GM23338 (cell line): ENCODE measurements around the gene DTNB. TPM values are rescaled to one million over a fixed set of nuclear protein-coding genes. Genes with fewer than 3 reads are reported as not detected.

Experiments used
- ATAC-seq: fragments of 200-7000 bp; cut with Tn5 transposase; 3 replicates; pipeline ENCODE4 v1.9.1; 2020
- DNase-seq: peaks from one replicate; pipeline ENCODE4 v3.0.0-alpha.2; 2015; ENCODE audit warnings: low spot score
- H2AFZ ChIP-seq: fragments of 200-600 bp; sonication (generic); 2 replicates; pipeline ENCODE4 v1.8.0; 2016; ENCODE audit warnings: antibody characterized with exemption, mild to moderate bottlenecking, moderate library complexity
- H3F3A ChIP-seq: fragments of 200-600 bp; sonication (generic); replicated peaks from 2 replicates; pipeline ENCODE4 v1.8.0; 2017; ENCODE audit warnings: antibody characterized with exemption, mixed run types, low read depth
- H3K27ac ChIP-seq: fragments of 200-600 bp; sonication (generic); 2 replicates; pipeline ENCODE4 v1.6.1; 2016; ENCODE audit warnings: low read depth
- H3K27me3 ChIP-seq: fragments of 200-600 bp; sonication (generic); 2 replicates; pipeline ENCODE4 v1.8.0; 2016; ENCODE audit warnings: mild to moderate bottlenecking, mixed run types, moderate library complexity; ENCODE audit not compliant: insufficient read depth
- H3K36me3 ChIP-seq: fragments of 200-600 bp; sonication (generic); 2 replicates; pipeline ENCODE4 v1.8.0; 2016; ENCODE audit warnings: mild to moderate bottlenecking; ENCODE audit not compliant: insufficient read depth
- H3K4me1 ChIP-seq: fragments of 200-600 bp; sonication (generic); 2 replicates; pipeline ENCODE4 v1.8.0; 2016; ENCODE audit warnings: mild to moderate bottlenecking, moderate library complexity; ENCODE audit not compliant: insufficient read depth
- H3K4me2 ChIP-seq: fragments of 200-600 bp; sonication (generic); 2 replicates; pipeline ENCODE4 v1.7.1; 2017; ENCODE audit warnings: mixed run types
- H3K4me3 ChIP-seq: fragments of 200-600 bp; sonication (generic); 2 replicates; pipeline ENCODE4 v1.6.1; 2016; ENCODE audit warnings: mixed run types
- H3K79me2 ChIP-seq: fragments of 200-600 bp; sonication (generic); replicated peaks from 2 replicates; pipeline ENCODE4 v1.8.0; 2017; ENCODE audit warnings: mild to moderate bottlenecking; ENCODE audit not compliant: insufficient read depth
- H3K9me2 ChIP-seq: fragments of 200-600 bp; sonication (generic); 2 replicates; pipeline ENCODE4 v1.8.0; 2017; ENCODE audit not compliant: insufficient read depth
- H4K20me1 ChIP-seq: fragments of 200-600 bp; sonication (generic); replicated peaks from 2 replicates; pipeline ENCODE4 v1.8.0; 2017; ENCODE audit warnings: mild to moderate bottlenecking; ENCODE audit not compliant: insufficient read depth
- H3K27ac Mint-ChIP-seq: 2 replicates; pipeline ENCODE4 v1.8.0; 2020; ENCODE audit warnings: inconsistent platforms, mild to moderate bottlenecking, moderate library complexity, mixed read lengths
- H3K27me3 Mint-ChIP-seq: 3 replicates; pipeline ENCODE4 v1.8.0; 2022; ENCODE audit warnings: low read depth, mild to moderate bottlenecking, moderate library complexity, mixed read lengths, inconsistent platforms; ENCODE audit not compliant: insufficient read depth, poor library complexity
- H3K36me3 Mint-ChIP-seq: 3 replicates; pipeline ENCODE4 v1.8.0; 2021; ENCODE audit warnings: low read depth, mild to moderate bottlenecking, inconsistent platforms, moderate library complexity, mixed read lengths
- H3K4me1 Mint-ChIP-seq: 3 replicates; pipeline ENCODE4 v1.8.0; 2020; ENCODE audit warnings: mild to moderate bottlenecking, inconsistent platforms, mixed read lengths
- H3K4me3 Mint-ChIP-seq: 3 replicates; pipeline ENCODE4 v1.8.0; 2021; ENCODE audit warnings: moderate library complexity, mild to moderate bottlenecking, inconsistent platforms, mixed read lengths
- H3K9me3 Mint-ChIP-seq: 3 replicates; pipeline ENCODE4 v1.8.0; 2020; ENCODE audit warnings: moderate library complexity, mild to moderate bottlenecking, inconsistent platforms, mixed read lengths
- CTCF ChIP-seq, 2 experiments: fragments of 200-600 bp in 1 of 2; sonication (generic) in 1 of 2; conservative IDR thresholded peaks; 2 replicates each; pipeline versions ENCODE4 v1.5.1 to v1.6.1; 2016 to 2017; ENCODE audit warnings: antibody characterized with exemption in 2 of 2, low read depth in 2 of 2, mild to moderate bottlenecking in 2 of 2, moderate library complexity in 1 of 2
- ETS1 ChIP-seq: IDR thresholded peaks from 2 replicates; pipeline ENCODE4 v1.6.1; 2016; ENCODE audit warnings: antibody characterized with exemption
- EZH2 ChIP-seq: fragments of 200-600 bp; sonication (generic); IDR thresholded peaks from one replicate; pipeline ENCODE4 v1.8.0; 2017; ENCODE audit warnings: antibody characterized with exemption, mild to moderate bottlenecking, low read depth; ENCODE audit not compliant: unreplicated experiment
- JUNB ChIP-seq: IDR thresholded peaks from one replicate; pipeline ENCODE4 v1.6.1; 2016; ENCODE audit warnings: antibody characterized with exemption; ENCODE audit not compliant: unreplicated experiment
- NANOG ChIP-seq: IDR thresholded peaks from 2 replicates; pipeline ENCODE4 v1.6.1; 2016; ENCODE audit warnings: antibody characterized with exemption, borderline replicate concordance
- POLR2AphosphoS5 ChIP-seq: IDR thresholded peaks from 2 replicates; pipeline ENCODE4 v1.6.1; 2016; ENCODE audit warnings: antibody characterized with exemption, low read depth
- STAT1 ChIP-seq: IDR thresholded peaks from one replicate; pipeline ENCODE4 v1.6.1; 2016; ENCODE audit warnings: antibody characterized with exemption; ENCODE audit not compliant: unreplicated experiment
- ZNF114 ChIP-seq: fragments of 250-450 bp; sonication (Bioruptor Pico); IDR thresholded peaks from 2 replicates; pipeline ENCODE4 v1.5.0; 2020; ENCODE audit warnings: mild to moderate bottlenecking, moderate library complexity
- ZNF462 ChIP-seq: fragments of 250-450 bp; sonication (Bioruptor Pico); IDR thresholded peaks from 2 replicates; pipeline ENCODE4 v1.5.0; 2020; ENCODE audit warnings: mild to moderate bottlenecking, moderate library complexity
- polyA plus RNA-seq: library from polyadenylated mRNA; unstranded; fragments of >200 nt; fragmentation: Nextera tagmentation; extraction: Ambion mirVana; gene quantifications from 2 replicates; pipeline ENCODE4 v1.2.1, GENCODE V29; 2016
- total RNA-seq: library from RNA; depleted of rRNA; stranded (reverse); fragments of >200 nt; shearing (Covaris generic); gene quantifications from 2 replicates; pipeline ENCODE4 v1.2.3, GENCODE V29; 2014
- TF ChIP-seq, protein P1 (sequence below): IDR thresholded peaks from one replicate; pipeline ENCODE4 v1.6.1; 2018; ENCODE audit warnings: antibody characterized with exemption; ENCODE audit not compliant: unreplicated experiment

Gene DTNB
- total and polyA plus RNA-seq, 2 experiments from 2014 or later, result 22.1 to 29.4 TPM

- TF ChIP-seq ZNF462 (CRISPR knock-in tag), result no peak
These were observed 148.9 kb downstream of the DTNB start (continued) for GRCh38 chr2:25524507-25524906.

GRCh38 chr2:25523060-25523459, 150.3 kb downstream of the DTNB start:
- Histone ChIP-seq H3K4me1 (no peaks in the 10 kb centered on the region), H3K79me2 (no peaks in the 10 kb centered on the region), H3K4me3 (no peak overlapping the region), H2AFZ (no peak overlapping the region), H3K9me2 (no peaks in the 10 kb centered on the region), H3F3A (no peaks in the 10 kb centered on the region), H3K36me3 (no peaks in the 10 kb centered on the region), H3K27ac (no peak overlapping the region), H4K20me1 (no peaks in the 10 kb centered on the region; the same call in 1 of the 2 replicates), H3K27me3 (no peaks in the 10 kb centered on the region), H3K4me2 (no peak overlapping the region)
- H3K36me3 Mint-ChIP-seq, result no peaks in the 10 kb centered on the region
- ATAC-seq (no peak), DNase-seq (no peak)
- no peak overlapping the region for H3K4me3 Mint-ChIP-seq
- H3K9me3 Mint-ChIP-seq, result no peaks in the 10 kb centered on the region
- peaks cover 2% of the 10 kb centered on the region; the same call in 1 of the 3 replicates for H3K4me1 Mint-ChIP-seq
- peaks cover 8% of the 10 kb centered on the region for H3K27me3 Mint-ChIP-seq
- no peak overlapping the region for H3K27ac Mint-ChIP-seq
- TF ChIP-seq, protein P1, sequence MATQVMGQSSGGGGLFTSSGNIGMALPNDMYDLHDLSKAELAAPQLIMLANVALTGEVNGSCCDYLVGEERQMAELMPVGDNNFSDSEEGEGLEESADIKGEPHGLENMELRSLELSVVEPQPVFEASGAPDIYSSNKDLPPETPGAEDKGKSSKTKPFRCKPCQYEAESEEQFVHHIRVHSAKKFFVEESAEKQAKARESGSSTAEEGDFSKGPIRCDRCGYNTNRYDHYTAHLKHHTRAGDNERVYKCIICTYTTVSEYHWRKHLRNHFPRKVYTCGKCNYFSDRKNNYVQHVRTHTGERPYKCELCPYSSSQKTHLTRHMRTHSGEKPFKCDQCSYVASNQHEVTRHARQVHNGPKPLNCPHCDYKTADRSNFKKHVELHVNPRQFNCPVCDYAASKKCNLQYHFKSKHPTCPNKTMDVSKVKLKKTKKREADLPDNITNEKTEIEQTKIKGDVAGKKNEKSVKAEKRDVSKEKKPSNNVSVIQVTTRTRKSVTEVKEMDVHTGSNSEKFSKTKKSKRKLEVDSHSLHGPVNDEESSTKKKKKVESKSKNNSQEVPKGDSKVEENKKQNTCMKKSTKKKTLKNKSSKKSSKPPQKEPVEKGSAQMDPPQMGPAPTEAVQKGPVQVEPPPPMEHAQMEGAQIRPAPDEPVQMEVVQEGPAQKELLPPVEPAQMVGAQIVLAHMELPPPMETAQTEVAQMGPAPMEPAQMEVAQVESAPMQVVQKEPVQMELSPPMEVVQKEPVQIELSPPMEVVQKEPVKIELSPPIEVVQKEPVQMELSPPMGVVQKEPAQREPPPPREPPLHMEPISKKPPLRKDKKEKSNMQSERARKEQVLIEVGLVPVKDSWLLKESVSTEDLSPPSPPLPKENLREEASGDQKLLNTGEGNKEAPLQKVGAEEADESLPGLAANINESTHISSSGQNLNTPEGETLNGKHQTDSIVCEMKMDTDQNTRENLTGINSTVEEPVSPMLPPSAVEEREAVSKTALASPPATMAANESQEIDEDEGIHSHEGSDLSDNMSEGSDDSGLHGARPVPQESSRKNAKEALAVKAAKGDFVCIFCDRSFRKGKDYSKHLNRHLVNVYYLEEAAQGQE, result no peak
- TF ChIP-seq NANOG (no peak), JUNB (no peak), CTCF (conservative IDR thresholded peaks at IDR 0.05; ENCODE audit: low read depth in 2 of 2) (no peak), ETS1 (no peak), STAT1 (no peak), EZH2 (no peak), ZNF114 (no peak), POLR2AphosphoS5 (no peak)
